Breast epithelium (tissue), 3 donors: ENCODE measurements around the gene CATSPER4.

Experiments used
- POLR2A ChIP-seq: fragments of 450-650 bp; IDR thresholded peaks from one replicate; pipeline ENCODE4 v1.6.1; 2016; ENCODE audit warnings: antibody characterized with exemption, mild to moderate bottlenecking, moderate library complexity
- POLR2AphosphoS5 ChIP-seq, 3 donors: sonication (generic); formaldehyde crosslinking; IDR thresholded peaks; one replicate each; pipeline ENCODE4 v1.6.1; 2017; ENCODE audit warnings: antibody characterized with exemption in 3 of 3
- TF ChIP-seq, protein P1 (sequence below), 3 donors: fragments of 450-650 bp; IDR thresholded peaks; one replicate each; pipeline ENCODE4 v1.5.1; 2016 to 2017; ENCODE audit warnings: antibody characterized with exemption in 3 of 3, mild to moderate bottlenecking in 3 of 3, moderate library complexity in 3 of 3

DNA sequence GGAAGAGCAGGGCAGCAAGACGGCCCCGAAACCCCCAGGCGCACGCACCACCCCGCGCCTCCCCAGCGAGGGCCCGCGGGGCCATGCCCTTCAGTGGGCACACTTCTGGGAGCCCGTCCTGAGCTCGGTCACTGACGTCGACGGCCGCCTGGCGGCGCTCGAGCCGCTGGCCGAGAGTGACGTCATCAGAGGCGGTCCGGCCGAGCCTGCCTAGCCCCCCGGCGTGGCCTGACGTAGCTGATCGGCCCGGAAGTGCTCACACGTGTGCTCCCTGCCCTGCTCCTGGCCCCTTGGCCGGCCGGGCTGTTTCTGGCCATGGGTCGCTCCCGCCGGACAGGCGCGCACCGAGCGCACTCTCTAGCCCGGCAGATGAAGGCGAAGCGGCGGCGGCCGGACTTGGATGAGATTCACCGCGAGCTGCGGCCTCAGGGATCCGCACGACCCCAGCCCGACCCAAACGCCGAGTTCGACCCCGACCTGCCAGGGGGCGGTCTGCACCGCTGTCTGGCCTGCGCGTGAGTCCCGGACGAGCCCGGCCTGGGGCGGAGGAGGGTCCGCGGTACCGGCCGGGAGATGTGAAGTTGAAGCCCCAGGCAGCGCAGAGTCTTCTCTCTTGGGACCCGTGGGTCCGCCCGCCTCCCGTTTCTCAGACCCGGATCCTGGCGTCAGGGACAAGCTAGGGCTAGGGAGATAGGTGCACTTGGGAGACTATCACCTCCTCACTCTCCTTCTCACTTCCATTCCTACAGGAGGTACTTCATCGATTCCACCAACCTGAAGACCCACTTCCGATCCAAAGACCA, 20.5 kb upstream of the CATSPER4 start, which contains the start of gene ZNF593:
- TF ChIP-seq, protein P1, sequence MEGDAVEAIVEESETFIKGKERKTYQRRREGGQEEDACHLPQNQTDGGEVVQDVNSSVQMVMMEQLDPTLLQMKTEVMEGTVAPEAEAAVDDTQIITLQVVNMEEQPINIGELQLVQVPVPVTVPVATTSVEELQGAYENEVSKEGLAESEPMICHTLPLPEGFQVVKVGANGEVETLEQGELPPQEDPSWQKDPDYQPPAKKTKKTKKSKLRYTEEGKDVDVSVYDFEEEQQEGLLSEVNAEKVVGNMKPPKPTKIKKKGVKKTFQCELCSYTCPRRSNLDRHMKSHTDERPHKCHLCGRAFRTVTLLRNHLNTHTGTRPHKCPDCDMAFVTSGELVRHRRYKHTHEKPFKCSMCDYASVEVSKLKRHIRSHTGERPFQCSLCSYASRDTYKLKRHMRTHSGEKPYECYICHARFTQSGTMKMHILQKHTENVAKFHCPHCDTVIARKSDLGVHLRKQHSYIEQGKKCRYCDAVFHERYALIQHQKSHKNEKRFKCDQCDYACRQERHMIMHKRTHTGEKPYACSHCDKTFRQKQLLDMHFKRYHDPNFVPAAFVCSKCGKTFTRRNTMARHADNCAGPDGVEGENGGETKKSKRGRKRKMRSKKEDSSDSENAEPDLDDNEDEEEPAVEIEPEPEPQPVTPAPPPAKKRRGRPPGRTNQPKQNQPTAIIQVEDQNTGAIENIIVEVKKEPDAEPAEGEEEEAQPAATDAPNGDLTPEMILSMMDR (IDR thresholded peaks at IDR 0.05) = peak; percentile 93 to 94 (median 94)
- TF ChIP-seq POLR2A = peak; percentile 52
- TF ChIP-seq POLR2AphosphoS5 (IDR thresholded peaks at IDR 0.05) = peak; percentile 78 to 88 (median 87)
